ENCODE results near the gene GADD45B. TPM values are rescaled to one million over a fixed set of nuclear protein-coding genes. Genes with fewer than 3 reads are reported as not detected.

Gene GADD45B
- polyA plus RNA-seq, 1 donor = 23.2 TPM

DNA sequence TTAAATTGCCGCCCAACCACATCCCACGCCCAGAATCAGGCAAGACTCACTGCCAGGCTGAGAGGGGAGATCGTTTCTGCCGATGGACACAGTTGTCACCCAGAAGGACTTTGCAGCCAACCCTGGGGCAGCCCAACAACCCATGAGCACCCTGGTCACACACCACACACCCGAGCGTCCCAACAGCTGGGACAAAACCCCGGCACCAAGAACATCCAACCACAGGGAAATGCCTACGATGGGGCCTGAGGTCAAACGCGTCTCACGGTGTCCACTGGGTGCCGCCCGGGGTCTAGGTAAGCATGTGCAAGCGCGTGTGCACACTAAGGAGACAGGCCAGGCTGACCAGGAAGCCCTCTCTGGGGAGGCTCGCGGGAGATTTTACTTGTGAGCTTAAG lies 32.1 kb upstream of the GADD45B start:
- H3K36me3 ChIP-seq (ENCODE audit: control insufficient read depth, insufficient read depth, low read length) = peaks cover 28% of the 10 kb centered on the region
- H3K27me3 ChIP-seq (ENCODE audit: control insufficient read depth, insufficient read depth, low read length) = no peaks in the 10 kb centered on the region
- no peak for DNase-seq
- H3K27ac ChIP-seq (ENCODE audit: low read length) = no peak overlapping the region
- peaks cover 4% of the 10 kb centered on the region for H3K4me1 ChIP-seq (ENCODE audit: control insufficient read depth, insufficient read depth, low read length)
- WGBS (ENCODE audit: insufficient coverage, low lambda C conversion rate) = no CpG with 5 or more reads among the region's 17 CpGs
- no peaks in the 10 kb centered on the region for H3K9me3 ChIP-seq (ENCODE audit: control insufficient read depth, low read depth, low read length)
- H3K4me3 ChIP-seq (ENCODE audit: low read length) = no peak overlapping the region

DNA sequence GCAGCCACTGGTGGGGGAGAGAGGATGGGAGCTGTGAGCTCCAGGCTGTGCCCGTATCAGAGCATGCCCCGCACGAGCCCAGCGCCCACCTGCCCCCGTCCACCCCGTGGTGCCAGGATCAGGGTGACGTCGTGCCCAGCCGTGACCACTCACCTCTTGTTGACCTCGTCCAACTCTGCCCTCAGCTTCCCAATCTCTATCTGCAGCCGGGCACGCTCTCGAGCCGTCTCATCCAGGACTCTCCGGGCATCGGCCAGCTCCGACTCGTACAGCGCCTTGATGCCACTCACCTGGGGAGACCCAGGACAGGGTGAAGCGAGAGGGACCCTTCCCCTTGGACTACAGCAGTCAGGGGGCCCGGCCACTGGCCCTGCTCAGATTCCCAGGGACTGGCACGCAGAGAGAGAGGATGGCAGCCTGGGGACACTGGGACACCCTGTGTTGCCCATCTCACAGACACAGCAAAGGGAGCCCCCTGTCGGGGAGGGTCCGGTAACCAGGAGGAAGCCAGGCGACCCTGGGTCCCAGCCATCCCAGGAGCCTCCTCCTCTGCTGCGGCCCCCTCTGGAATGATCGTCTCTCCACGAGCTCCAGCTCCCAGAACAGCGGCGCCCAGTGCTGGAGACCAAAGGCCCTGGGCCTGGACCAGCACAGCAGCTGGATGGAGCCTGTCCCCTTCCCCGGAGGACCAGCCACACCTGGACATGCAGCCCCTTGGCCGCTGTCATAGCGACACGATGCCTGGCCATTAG lies 31.5 kb upstream of the GADD45B start:
- no peak overlapping the region for H3K4me3 ChIP-seq (ENCODE audit: low read length)
- H3K9me3 ChIP-seq (ENCODE audit: control insufficient read depth, low read depth, low read length) = no peaks in the 10 kb centered on the region
- peaks cover 4% of the 10 kb centered on the region for H3K4me1 ChIP-seq (ENCODE audit: control insufficient read depth, insufficient read depth, low read length)
- DNase-seq = no peak
- no peak overlapping the region for H3K27ac ChIP-seq (ENCODE audit: low read length)
- no CpG with 5 or more reads among the region's 34 CpGs for WGBS (ENCODE audit: insufficient coverage, low lambda C conversion rate)
- H3K27me3 ChIP-seq (ENCODE audit: control insufficient read depth, insufficient read depth, low read length) = no peaks in the 10 kb centered on the region
- H3K36me3 ChIP-seq (ENCODE audit: control insufficient read depth, insufficient read depth, low read length) = peaks cover 27% of the 10 kb centered on the region

DNA sequence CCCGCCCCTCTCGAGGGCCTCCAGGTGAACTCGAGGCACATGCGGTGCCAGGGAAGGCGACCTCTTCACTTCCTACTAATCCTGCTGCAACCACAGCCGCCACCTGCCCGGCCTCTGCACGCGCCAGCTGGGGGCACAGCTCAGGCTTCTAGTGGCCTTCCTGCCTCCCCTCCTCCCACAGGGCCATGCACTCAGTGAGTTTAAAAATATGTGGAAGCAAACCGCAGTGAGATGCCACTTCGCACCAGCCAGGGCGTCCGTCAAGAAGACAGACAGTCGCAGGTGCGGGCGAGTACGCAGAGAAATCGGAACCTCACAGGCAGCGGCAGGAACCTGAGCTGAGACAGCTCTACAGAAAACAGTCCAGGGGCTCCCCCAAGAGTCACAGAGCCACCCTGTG lies 29.5 kb upstream of the GADD45B start:
- Histone ChIP-seq H3K36me3 (ENCODE audit: control insufficient read depth, insufficient read depth, low read length) (peaks cover 26% of the 10 kb centered on the region), H3K9me3 (ENCODE audit: control insufficient read depth, low read depth, low read length) (no peaks in the 10 kb centered on the region), H3K4me1 (ENCODE audit: control insufficient read depth, insufficient read depth, low read length) (peaks cover 4% of the 10 kb centered on the region), H3K27me3 (ENCODE audit: control insufficient read depth, insufficient read depth, low read length) (no peaks in the 10 kb centered on the region), H3K27ac (ENCODE audit: low read length) (no peak overlapping the region), H3K4me3 (ENCODE audit: low read length) (no peak overlapping the region)
- DNase-seq = peak in 1 of 2 donors; percentile 34
- no CpG with 5 or more reads among the region's 19 CpGs for WGBS (ENCODE audit: insufficient coverage, low lambda C conversion rate)

DNA sequence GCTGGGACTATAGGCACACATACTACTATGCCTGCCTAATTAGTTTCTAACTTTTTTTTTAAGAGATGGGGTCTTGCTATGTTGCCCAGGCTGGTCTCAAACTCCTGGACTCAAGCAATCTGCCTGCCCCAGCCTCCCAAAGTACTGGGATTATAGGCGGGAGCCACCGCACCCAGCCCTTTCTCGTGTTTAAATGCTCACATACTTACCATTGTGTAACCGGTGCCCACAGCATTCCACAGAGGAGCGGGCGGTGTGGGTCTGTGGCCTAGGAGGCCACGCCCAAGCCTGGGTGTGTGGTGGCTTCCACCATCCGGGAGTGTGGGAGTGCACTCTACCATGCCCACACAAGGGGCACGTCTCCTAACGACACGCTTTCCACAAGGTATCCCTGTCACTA lies 26.9 kb upstream of the GADD45B start:
- 100% methylated on average over 1 of the region's 11 CpGs for WGBS (ENCODE audit: insufficient coverage, low lambda C conversion rate)
- no peak overlapping the region for H3K4me3 ChIP-seq (ENCODE audit: low read length)
- H3K9me3 ChIP-seq (ENCODE audit: control insufficient read depth, low read depth, low read length) = no peaks in the 10 kb centered on the region
- H3K36me3 ChIP-seq (ENCODE audit: control insufficient read depth, insufficient read depth, low read length) = peaks cover 8% of the 10 kb centered on the region
- H3K27ac ChIP-seq (ENCODE audit: low read length) = no peak overlapping the region
- H3K27me3 ChIP-seq (ENCODE audit: control insufficient read depth, insufficient read depth, low read length) = no peaks in the 10 kb centered on the region
- DNase-seq = no peak
- peaks cover 4% of the 10 kb centered on the region for H3K4me1 ChIP-seq (ENCODE audit: control insufficient read depth, insufficient read depth, low read length)

DNA sequence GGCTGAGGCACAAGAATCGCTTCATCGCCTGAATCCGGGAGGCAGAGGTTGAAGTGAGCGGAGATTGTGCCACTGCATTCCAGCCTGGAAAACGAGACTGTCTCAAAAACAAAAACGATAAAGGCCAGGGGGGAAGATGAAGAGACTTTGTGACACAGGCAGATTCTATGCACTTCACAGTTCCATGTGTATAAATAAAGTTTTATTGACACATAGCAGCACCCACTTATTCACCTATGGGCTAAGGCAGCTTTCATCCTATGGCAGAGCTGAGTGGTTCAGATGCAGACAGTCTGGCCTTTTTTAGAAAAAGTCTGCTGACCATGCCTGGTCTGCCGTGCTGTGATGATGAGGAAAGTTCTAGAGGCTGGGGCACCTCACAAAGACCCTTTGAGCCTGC lies 24.8 kb upstream of the GADD45B start:
- Histone ChIP-seq H3K36me3 (ENCODE audit: control insufficient read depth, insufficient read depth, low read length) (peaks cover 5% of the 10 kb centered on the region), H3K27ac (ENCODE audit: low read length) (no peak overlapping the region), H3K4me1 (ENCODE audit: control insufficient read depth, insufficient read depth, low read length) (peaks cover 11% of the 10 kb centered on the region), H3K27me3 (ENCODE audit: control insufficient read depth, insufficient read depth, low read length) (no peaks in the 10 kb centered on the region), H3K9me3 (ENCODE audit: control insufficient read depth, low read depth, low read length) (peaks cover 6% of the 10 kb centered on the region), H3K4me3 (ENCODE audit: low read length) (no peak overlapping the region)
- 96% methylated on average over 6 of the region's 7 CpGs for WGBS (ENCODE audit: insufficient coverage, low lambda C conversion rate)
- no peak for DNase-seq

DNA sequence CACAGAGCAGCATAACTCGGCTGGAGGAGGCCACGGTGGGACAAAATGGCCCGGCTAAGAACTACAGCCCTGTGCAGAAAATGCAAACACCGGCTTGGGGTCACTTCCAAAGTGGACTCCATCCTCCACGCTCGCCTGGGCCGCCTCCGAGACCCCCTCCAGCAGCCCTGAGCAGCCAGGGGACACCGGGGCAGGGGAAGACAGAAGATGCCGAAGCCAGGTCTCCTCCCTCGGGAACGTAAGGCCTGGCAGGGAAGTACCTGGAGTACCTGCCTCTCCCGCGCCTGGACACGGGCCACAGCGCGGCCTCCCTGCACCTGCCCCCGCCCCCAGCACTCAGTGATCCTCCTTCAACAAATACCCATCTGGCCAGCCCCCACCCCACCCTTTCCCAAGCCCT lies 24.2 kb upstream of the GADD45B start:
- no peak overlapping the region for H3K4me3 ChIP-seq (ENCODE audit: low read length)
- peaks cover 6% of the 10 kb centered on the region for H3K4me1 ChIP-seq (ENCODE audit: control insufficient read depth, insufficient read depth, low read length)
- DNase-seq = no peak
- no peaks in the 10 kb centered on the region for H3K27me3 ChIP-seq (ENCODE audit: control insufficient read depth, insufficient read depth, low read length)
- WGBS (ENCODE audit: insufficient coverage, low lambda C conversion rate) = no CpG with 5 or more reads among the region's 18 CpGs
- H3K27ac ChIP-seq (ENCODE audit: low read length) = no peak overlapping the region
- H3K9me3 ChIP-seq (ENCODE audit: control insufficient read depth, low read depth, low read length) = peaks cover 6% of the 10 kb centered on the region
- H3K36me3 ChIP-seq (ENCODE audit: control insufficient read depth, insufficient read depth, low read length) = peaks cover 5% of the 10 kb centered on the region

DNA sequence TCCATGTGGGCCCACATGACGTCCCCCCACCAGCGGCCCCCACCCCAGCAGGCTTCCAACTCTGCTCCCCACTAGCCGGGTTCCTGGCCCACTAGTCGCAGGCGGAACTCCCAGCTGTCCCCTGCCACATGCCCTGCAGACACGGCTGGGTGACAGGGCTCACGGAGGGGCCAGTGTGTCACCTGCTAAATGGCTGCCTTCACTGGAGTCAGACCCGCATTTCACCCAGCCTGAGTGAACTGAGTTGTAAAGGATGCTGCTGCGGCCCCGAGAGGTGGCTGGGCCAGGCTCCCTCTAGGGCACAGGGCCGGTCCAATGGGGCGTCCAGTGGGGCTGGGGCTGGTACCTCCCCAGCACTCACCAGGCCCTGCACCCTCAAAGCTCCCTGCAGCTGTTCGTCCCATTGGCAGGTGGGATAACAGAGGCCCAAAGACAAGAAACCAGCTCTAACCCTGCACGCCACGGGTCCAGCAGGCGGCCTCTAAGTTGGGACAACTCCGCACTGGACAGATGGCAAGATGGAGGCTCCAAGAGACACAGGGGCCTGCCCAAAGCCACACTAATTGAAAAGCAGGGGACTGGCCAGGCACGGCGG lies 22.4 kb upstream of the GADD45B start:
- no CpG with 5 or more reads among the region's 19 CpGs for WGBS (ENCODE audit: insufficient coverage, low lambda C conversion rate)
- no peak overlapping the region for H3K27ac ChIP-seq (ENCODE audit: low read length)
- no peak for DNase-seq

DNA sequence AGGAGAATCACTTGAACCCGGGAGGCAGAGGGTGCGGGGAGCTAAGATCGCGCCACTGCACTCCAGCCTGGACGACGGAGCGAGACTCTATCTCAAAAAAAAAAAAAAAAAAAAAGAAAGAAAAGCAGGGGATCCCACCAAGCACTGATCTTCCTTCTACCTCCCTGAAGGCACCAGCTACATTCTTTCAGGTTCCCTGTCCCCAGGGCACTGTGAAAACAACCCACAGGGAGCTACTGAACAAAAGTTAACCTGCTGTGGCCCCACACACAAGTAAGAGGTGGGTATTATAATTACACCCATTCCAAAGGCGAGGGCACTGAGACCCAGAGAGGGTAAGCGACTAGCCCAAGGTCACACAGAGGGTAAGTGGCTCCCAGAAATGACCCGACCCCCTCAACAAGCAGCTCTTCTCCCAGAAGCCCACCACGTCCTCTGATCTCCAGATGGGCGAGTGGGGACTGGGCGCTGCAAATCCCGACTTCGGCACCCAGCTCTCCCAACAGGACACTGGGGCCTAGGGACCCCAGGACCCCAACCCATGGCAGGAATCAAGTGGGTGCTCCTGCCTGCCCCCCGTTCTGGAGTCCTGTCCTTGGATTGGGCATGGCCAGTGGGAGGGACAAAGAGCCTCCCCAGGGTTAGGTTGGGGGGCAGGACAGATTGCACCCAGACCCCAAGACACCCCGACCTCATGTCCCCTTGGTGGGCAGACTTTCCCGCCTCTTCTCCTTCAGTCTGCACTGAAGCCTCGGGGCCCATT lies 21.5 kb upstream of the GADD45B start:
- Histone ChIP-seq H3K27me3 (ENCODE audit: control insufficient read depth, insufficient read depth, low read length) (no peaks in the 10 kb centered on the region), H3K4me1 (ENCODE audit: control insufficient read depth, insufficient read depth, low read length) (peaks cover 10% of the 10 kb centered on the region), H3K27ac (ENCODE audit: low read length) (no peak overlapping the region), H3K4me3 (ENCODE audit: low read length) (no peak overlapping the region), H3K36me3 (ENCODE audit: control insufficient read depth, insufficient read depth, low read length) (peaks cover 3% of the 10 kb centered on the region), H3K9me3 (ENCODE audit: control insufficient read depth, low read depth, low read length) (peaks cover 6% of the 10 kb centered on the region)
- no peak for DNase-seq
- no CpG with 5 or more reads among the region's 19 CpGs for WGBS (ENCODE audit: insufficient coverage, low lambda C conversion rate)

More for the DNA sequence above, 22.4 kb upstream of the GADD45B start:
- Histone ChIP-seq H3K4me3 (ENCODE audit: low read length) (no peak overlapping the region), H3K27me3 (ENCODE audit: control insufficient read depth, insufficient read depth, low read length) (no peaks in the 10 kb centered on the region), H3K36me3 (ENCODE audit: control insufficient read depth, insufficient read depth, low read length) (peaks cover 5% of the 10 kb centered on the region), H3K9me3 (ENCODE audit: control insufficient read depth, low read depth, low read length) (peaks cover 6% of the 10 kb centered on the region), H3K4me1 (ENCODE audit: control insufficient read depth, insufficient read depth, low read length) (peaks cover 10% of the 10 kb centered on the region)

DNA sequence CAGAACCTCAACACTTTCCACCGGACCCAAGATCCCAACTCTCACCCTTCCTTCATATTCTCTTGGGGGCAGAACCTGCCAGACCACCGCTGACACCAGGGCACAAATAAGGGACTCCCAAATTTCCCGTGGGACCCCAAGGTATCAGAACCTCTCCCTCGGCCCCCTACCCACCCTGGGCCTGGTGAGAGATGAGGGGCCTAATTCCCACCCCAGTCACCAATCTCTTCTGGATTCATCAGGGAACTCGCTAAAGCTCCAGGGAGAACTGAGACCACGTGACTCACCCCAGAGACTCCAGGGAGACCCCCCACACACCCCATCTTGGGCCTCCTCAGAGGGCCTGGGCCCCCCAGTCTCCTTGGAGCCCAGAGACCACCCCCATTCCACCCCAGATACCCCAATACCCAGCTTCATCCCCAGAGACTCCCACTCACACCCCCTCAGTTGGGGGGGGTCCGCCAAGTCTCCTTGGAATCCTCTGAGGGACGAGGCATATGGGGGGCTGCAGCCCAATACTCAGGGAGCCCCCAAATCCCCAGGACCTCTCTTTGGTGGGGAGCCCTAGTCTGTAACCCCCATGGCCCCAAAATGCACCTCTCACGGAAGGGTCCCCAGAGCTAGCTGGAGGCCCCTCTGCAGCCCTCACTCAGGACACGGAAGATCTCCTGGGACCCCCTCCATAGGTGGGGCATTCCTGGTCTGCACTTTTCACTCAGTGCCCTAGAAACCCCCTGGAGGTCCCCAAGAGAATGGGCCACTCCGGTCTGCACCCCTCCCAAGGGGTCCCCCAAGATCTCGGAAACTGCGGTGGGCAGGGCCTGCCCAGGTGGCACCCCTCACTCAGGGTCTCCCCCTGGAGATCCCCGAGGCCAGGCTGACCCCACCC lies 20.7 kb upstream of the GADD45B start:
- WGBS (ENCODE audit: insufficient coverage, low lambda C conversion rate) = no CpG with 5 or more reads among the region's 14 CpGs
- Histone ChIP-seq H3K4me3 (ENCODE audit: low read length) (peak overlapping the region; percentile 98), H3K4me1 (ENCODE audit: control insufficient read depth, insufficient read depth, low read length) (peaks cover 10% of the 10 kb centered on the region), H3K27ac (ENCODE audit: low read length) (no peak overlapping the region), H3K27me3 (ENCODE audit: control insufficient read depth, insufficient read depth, low read length) (no peaks in the 10 kb centered on the region), H3K36me3 (ENCODE audit: control insufficient read depth, insufficient read depth, low read length) (peaks cover 3% of the 10 kb centered on the region), H3K9me3 (ENCODE audit: control insufficient read depth, low read depth, low read length) (peaks cover 6% of the 10 kb centered on the region)
- no peak for DNase-seq
